ENCODE measurements around the gene PECR. TPM values are rescaled to one million over a fixed set of nuclear protein-coding genes. Genes with fewer than 3 reads are reported as not detected.

The PECR gene
- total RNA-seq, 4 donors from 2014 or later: 1.2 to 25.4 (median 14.9) TPM

- TF ChIP-seq CTCF (IDR thresholded peaks at IDR 0.05) (no peak), POLR2A (IDR thresholded peaks at IDR 0.05) (no peak)
- Histone ChIP-seq H3K4me3 (no peak overlapping the region), H3K27ac (no peak overlapping the region), H3K4me1 (no peaks in the 10 kb centered on the region), H3K36me3 (no peaks in the 10 kb centered on the region), H3K9me3 (no peaks in the 10 kb centered on the region), H3K27me3 (no peaks in the 10 kb centered on the region)
- intact Hi-C loops (cut with DNase I; ENCODE audit: low total_unique reads): no loop called here
- no peak for DNase-seq
These were observed 24.9 kb downstream of the PECR start for GRCh38 chr2:216056739-216057138.

- Histone ChIP-seq H3K4me1 (no peaks in the 10 kb centered on the region), H3K36me3 (no peaks in the 10 kb centered on the region), H3K27me3 (no peaks in the 10 kb centered on the region), H3K9me3 (no peaks in the 10 kb centered on the region), H3K4me3 (no peak overlapping the region), H3K27ac (no peak overlapping the region)
- intact Hi-C loops (cut with DNase I; ENCODE audit: low total_unique reads): no loop called here
- TF ChIP-seq CTCF (IDR thresholded peaks at IDR 0.05) (no peak), POLR2A (IDR thresholded peaks at IDR 0.05) (no peak)
- DNase-seq: no peak
These were observed 25.9 kb downstream of the PECR start for GRCh38 chr2:216055680-216056079.

- Histone ChIP-seq H3K27ac (no peak overlapping the region), H3K27me3 (no peaks in the 10 kb centered on the region), H3K36me3 (no peaks in the 10 kb centered on the region), H3K9me3 (no peaks in the 10 kb centered on the region), H3K4me1 (no peaks in the 10 kb centered on the region), H3K4me3 (no peak overlapping the region)
- no peak for DNase-seq
- intact Hi-C loops (cut with DNase I; ENCODE audit: low total_unique reads): no loop called here
- TF ChIP-seq POLR2A (IDR thresholded peaks at IDR 0.05) (no peak), CTCF (IDR thresholded peaks at IDR 0.05) (no peak)
These were observed 29.2 kb downstream of the PECR start for GRCh38 chr2:216052420-216052819.

GRCh38 chr2:216051350-216051749, 30.3 kb downstream of the PECR start:
- no peak for DNase-seq
- H3K4me1 ChIP-seq: no peaks in the 10 kb centered on the region
- no peaks in the 10 kb centered on the region for H3K36me3 ChIP-seq
- TF ChIP-seq CTCF (IDR thresholded peaks at IDR 0.05) (no peak), POLR2A (IDR thresholded peaks at IDR 0.05) (no peak)
- H3K4me3 ChIP-seq: no peak overlapping the region
- intact Hi-C loops (cut with DNase I; ENCODE audit: low total_unique reads): no loop called here
- H3K27me3 ChIP-seq: no peaks in the 10 kb centered on the region
- no peaks in the 10 kb centered on the region for H3K9me3 ChIP-seq
- H3K27ac ChIP-seq: no peak overlapping the region

GRCh38 chr2:216049452-216049851, 32.2 kb downstream of the PECR start:
- H3K4me3 ChIP-seq: no peak overlapping the region
- DNase-seq: no peak
- no peak overlapping the region for H3K27ac ChIP-seq
- TF ChIP-seq CTCF (IDR thresholded peaks at IDR 0.05): no peak
- intact Hi-C loops (cut with DNase I; ENCODE audit: low total_unique reads): no loop called here
- H3K36me3 ChIP-seq: no peaks in the 10 kb centered on the region
- no peaks in the 10 kb centered on the region for H3K9me3 ChIP-seq
- no peaks in the 10 kb centered on the region for H3K4me1 ChIP-seq
- no peaks in the 10 kb centered on the region for H3K27me3 ChIP-seq

All from uterus (tissue), 4 donors.